SK-N-SH treated with all-trans-retinoic acid at 6 μM for 48 hours (cell line): ENCODE data around the gene IP6K3.

Experiments
- ATAC-seq: fragments of 200-7000 bp; cut with Tn5 transposase; 3 replicates; pipeline ENCODE4 v1.9.1; 2020; ENCODE audit warnings: mild to moderate bottlenecking, moderate library complexity
- ARNTL ChIP-seq: fragments of 450-650 bp; formaldehyde crosslinking; IDR thresholded peaks from 2 replicates; pipeline ENCODE4 v1.5.0; 2020; ENCODE audit warnings: low read depth, mild to moderate bottlenecking, moderate library complexity, borderline replicate concordance
- BACH2 ChIP-seq: fragments of 250-450 bp; sonication (Bioruptor Pico); IDR thresholded peaks from 2 replicates; pipeline ENCODE4 v1.9.0; 2021; ENCODE audit warnings: mild to moderate bottlenecking, borderline replicate concordance
- CSDC2 ChIP-seq: fragments of 250-450 bp; sonication (Bioruptor Pico); IDR thresholded peaks from 2 replicates; pipeline ENCODE4 v1.5.0; 2020; ENCODE audit warnings: mild to moderate bottlenecking, moderate library complexity
- ESRRG ChIP-seq: fragments of 250-450 bp; sonication (Bioruptor Pico); IDR thresholded peaks from 2 replicates; pipeline ENCODE4 v1.6.1; 2021; ENCODE audit warnings: mild to moderate bottlenecking
- GLIS3 ChIP-seq: fragments of 250-450 bp; sonication (Bioruptor Pico); IDR thresholded peaks from 2 replicates; pipeline ENCODE4 v1.5.0; 2020; ENCODE audit warnings: mild to moderate bottlenecking, moderate library complexity
- OSR1 ChIP-seq: fragments of 250-450 bp; sonication (Bioruptor Pico); IDR thresholded peaks from 2 replicates; pipeline ENCODE4 v1.8.0; 2022; ENCODE audit warnings: moderate library complexity, mild to moderate bottlenecking, inconsistent platforms
- PPARA ChIP-seq: fragments of 250-450 bp; sonication (Bioruptor Pico); IDR thresholded peaks from 2 replicates; pipeline ENCODE4 v1.5.0; 2020; ENCODE audit warnings: mild to moderate bottlenecking, borderline replicate concordance
- RARB ChIP-seq: fragments of 250-450 bp; sonication (Bioruptor Pico); IDR thresholded peaks from 2 replicates; pipeline ENCODE4 v1.8.0; 2021; ENCODE audit warnings: mild to moderate bottlenecking, moderate library complexity
- SNAI2 ChIP-seq: fragments of 250-450 bp; sonication (Bioruptor Pico); IDR thresholded peaks from 2 replicates; pipeline ENCODE4 v1.5.0; 2020; ENCODE audit warnings: mild to moderate bottlenecking, moderate library complexity
- TCF4 ChIP-seq: fragments of 250-450 bp; sonication (Bioruptor Pico); IDR thresholded peaks from 2 replicates; pipeline ENCODE4 v1.8.0; 2021; ENCODE audit warnings: mild to moderate bottlenecking, moderate library complexity, borderline replicate concordance
- TOX ChIP-seq: fragments of 250-450 bp; sonication (Bioruptor Pico); IDR thresholded peaks from 2 replicates; pipeline ENCODE4 v1.8.0; 2021; ENCODE audit warnings: mild to moderate bottlenecking, moderate library complexity, borderline replicate concordance
- ZFP3 ChIP-seq: fragments of 250-450 bp; sonication (Bioruptor Pico); IDR thresholded peaks from 2 replicates; pipeline ENCODE4 v1.5.0; 2020; ENCODE audit warnings: mild to moderate bottlenecking, moderate library complexity
- ZNF565 ChIP-seq: fragments of 450-650 bp; formaldehyde crosslinking; conservative IDR thresholded peaks from 2 replicates; pipeline ENCODE4 v1.5.0; 2020; ENCODE audit warnings: low read depth, mild to moderate bottlenecking, moderate library complexity
- ZNF70 ChIP-seq: fragments of 450-650 bp; formaldehyde crosslinking; IDR thresholded peaks from 2 replicates; pipeline ENCODE4 v1.5.0; 2020; ENCODE audit warnings: mild to moderate bottlenecking, moderate library complexity
- TF ChIP-seq, protein P1 (sequence below): fragments of 250-450 bp; sonication (Bioruptor Pico); IDR thresholded peaks from 2 replicates; pipeline ENCODE4 v1.8.0; 2021; ENCODE audit warnings: low read depth, mild to moderate bottlenecking, moderate library complexity, borderline replicate concordance
- TF ChIP-seq, protein P2 (sequence below): fragments of 250-450 bp; sonication (Bioruptor Pico); IDR thresholded peaks from 2 replicates; pipeline ENCODE4 v1.5.1; 2020; ENCODE audit warnings: low read depth, mild to moderate bottlenecking, moderate library complexity
- TF ChIP-seq, protein P3 (sequence below): fragments of 250-450 bp; sonication (Bioruptor Pico); IDR thresholded peaks from 2 replicates; pipeline ENCODE4 v1.5.0; 2020; ENCODE audit warnings: mild to moderate bottlenecking, moderate library complexity
- TF ChIP-seq, protein P4 (sequence below): fragments of 250-450 bp; sonication (Bioruptor Pico); IDR thresholded peaks from 2 replicates; pipeline ENCODE4 v1.8.0; 2020; ENCODE audit warnings: mild to moderate bottlenecking, moderate library complexity, borderline replicate concordance
- TF ChIP-seq, protein P5 (sequence below): fragments of 250-450 bp; sonication (Bioruptor Pico); IDR thresholded peaks from 2 replicates; pipeline ENCODE4 v1.5.1; 2021; ENCODE audit warnings: mild to moderate bottlenecking, moderate library complexity

IP6K3 gene

DNA sequence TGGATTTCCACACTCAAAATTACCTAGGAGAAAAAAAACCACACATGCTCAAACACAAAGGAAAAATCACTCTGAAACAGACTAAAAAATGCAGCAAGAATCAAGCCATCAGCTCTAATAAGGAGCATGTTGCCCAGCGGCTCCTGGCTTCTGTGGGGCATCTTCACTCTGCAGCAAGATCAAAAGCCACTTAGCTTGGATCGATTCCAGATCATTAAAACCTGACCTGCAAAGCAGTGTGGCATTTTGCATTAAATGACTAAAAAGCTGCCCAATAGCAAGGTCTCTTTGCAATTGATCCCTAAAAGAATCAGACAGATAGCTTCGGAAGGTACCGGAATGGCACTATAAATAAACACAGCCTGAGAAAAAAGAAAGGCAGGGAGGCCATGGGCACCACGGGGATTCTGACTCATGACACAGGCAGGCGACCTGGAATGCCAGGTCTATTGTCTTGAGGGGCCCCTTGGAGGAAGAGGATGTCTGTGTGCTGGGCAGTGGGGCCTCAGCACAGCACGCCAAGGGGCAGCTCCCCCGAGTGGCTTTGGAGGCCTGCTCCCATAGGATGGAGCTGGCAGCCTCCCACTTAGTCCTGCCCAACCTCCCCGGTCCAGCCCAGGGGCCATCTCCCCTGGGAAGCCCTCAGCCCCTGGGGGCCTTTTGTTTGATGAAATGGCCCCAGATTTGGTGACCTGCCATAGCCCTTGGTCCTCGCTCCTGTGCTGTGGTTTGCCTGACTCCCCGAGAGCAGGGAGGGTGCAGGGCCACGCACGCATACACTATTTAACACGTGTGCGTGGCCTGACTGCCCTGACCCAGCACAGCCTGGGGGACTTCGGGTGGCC is 34.6 kb upstream of the IP6K3 start:
- 0 out of 2 replicates have a peak, but pooled peaks have one; percentile 26 for TF ChIP-seq ZFP3 (CRISPR knock-in tag)
- no peak for TF ChIP-seq SNAI2
- TF ChIP-seq, all 23 proteins: peak for 1
- ATAC-seq = peak; percentile 83

DNA sequence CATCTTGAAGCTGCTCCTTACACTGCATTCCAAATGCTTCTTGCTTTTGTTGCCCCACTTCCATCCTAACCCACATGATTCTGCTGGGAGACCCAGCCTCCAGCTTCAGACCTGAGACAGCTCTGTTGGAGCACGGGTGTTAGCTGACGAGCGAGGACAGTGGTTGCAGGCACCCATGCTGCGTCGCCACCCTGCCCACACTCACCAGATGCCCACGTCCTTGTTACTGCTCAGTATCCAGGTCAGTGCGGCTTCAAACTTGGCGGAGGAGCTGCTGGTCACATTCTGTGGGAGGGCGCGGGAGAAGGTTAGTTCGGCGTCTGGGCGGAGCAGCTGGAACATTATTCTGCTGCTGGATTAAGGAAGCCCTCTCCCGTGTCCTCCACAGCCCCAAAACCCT is 33.2 kb upstream of the IP6K3 start:
- TF ChIP-seq PPARA = no peak
- no peak for ATAC-seq

DNA sequence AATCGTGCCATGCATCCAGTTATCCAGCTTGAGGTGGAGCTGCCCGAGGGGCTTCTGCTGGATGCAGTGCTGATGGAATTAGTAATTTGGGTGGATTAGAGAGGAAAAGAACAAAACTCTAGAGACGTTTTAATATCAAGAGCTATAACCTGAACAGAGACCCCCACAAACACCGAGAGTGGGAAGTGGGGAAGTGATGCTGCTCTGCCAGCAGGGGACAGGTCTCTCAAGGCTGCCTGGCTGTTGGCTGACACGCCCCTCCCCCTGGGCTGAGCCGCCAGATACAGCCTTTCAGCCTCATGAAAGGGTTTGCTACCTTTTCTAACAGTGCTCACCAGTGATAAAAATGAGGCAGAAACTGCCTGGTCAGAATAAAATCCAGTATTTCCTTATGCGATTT is 32.6 kb upstream of the IP6K3 start:
- ATAC-seq = no peak
- no peak for TF ChIP-seq ZNF70
- TF ChIP-seq, protein P1, sequence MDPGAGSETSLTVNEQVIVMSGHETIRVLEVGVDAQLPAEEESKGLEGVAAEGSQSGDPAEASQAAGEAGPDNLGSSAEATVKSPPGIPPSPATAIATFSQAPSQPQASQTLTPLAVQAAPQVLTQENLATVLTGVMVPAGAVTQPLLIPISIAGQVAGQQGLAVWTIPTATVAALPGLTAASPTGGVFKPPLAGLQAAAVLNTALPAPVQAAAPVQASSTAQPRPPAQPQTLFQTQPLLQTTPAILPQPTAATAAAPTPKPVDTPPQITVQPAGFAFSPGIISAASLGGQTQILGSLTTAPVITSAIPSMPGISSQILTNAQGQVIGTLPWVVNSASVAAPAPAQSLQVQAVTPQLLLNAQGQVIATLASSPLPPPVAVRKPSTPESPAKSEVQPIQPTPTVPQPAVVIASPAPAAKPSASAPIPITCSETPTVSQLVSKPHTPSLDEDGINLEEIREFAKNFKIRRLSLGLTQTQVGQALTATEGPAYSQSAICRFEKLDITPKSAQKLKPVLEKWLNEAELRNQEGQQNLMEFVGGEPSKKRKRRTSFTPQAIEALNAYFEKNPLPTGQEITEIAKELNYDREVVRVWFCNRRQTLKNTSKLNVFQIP = no peak
- TF ChIP-seq, all 23 proteins: peak for 0

DNA sequence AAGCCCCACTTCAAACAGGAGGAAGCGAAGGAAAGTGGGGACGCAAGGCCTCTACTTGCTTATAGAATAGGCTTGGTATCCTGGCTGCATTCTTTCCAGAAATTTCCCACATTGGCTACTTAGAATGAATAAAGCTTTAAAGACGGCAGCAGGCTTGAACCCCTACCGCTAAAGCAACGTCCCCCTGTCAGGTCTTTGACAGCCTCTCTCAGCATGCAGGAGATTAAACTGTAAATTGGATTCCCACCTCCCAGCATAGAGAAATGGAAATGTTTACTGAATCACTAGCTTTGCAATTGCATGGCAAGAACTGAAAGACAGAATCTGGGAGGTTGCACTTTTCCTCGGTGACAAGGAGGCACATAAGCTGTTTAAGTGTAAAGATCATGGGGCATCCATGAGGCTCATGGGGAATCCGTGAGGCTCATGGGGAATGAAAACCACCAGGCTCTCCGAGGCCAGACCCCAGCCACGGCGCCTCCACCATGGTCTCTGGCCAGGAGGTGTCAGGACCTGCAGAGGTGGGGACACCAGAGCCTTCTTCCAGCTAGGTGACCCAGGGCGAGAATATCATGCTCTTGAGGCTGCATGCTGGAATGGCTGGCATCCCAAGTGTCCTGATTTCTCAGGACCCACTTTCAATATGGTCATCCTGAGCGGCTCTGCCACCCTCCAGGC is 31.9 kb upstream of the IP6K3 start:
- no peak for TF ChIP-seq ARNTL (CRISPR knock-in tag)
- TF ChIP-seq, protein P2, sequence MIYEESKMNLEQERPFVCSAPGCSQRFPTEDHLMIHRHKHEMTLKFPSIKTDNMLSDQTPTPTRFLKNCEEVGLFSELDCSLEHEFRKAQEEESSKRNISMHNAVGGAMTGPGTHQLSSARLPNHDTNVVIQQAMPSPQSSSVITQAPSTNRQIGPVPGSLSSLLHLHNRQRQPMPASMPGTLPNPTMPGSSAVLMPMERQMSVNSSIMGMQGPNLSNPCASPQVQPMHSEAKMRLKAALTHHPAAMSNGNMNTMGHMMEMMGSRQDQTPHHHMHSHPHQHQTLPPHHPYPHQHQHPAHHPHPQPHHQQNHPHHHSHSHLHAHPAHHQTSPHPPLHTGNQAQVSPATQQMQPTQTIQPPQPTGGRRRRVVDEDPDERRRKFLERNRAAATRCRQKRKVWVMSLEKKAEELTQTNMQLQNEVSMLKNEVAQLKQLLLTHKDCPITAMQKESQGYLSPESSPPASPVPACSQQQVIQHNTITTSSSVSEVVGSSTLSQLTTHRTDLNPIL = no peak
- no peak for TF ChIP-seq TCF4 (CRISPR knock-in tag)
- TF ChIP-seq ZNF70 = no peak
- no peak for TF ChIP-seq ZFP3 (CRISPR knock-in tag)
- no peak for TF ChIP-seq ESRRG
- TF ChIP-seq SNAI2 = no peak
- no peak for TF ChIP-seq ZNF565 (CRISPR knock-in tag)
- no peak for TF ChIP-seq BACH2 (CRISPR knock-in tag)
- TF ChIP-seq RARB (CRISPR knock-in tag) = no peak
- no peak for TF ChIP-seq GLIS3 (CRISPR knock-in tag)
- no peak for TF ChIP-seq TOX (CRISPR knock-in tag)
- TF ChIP-seq, protein P3, sequence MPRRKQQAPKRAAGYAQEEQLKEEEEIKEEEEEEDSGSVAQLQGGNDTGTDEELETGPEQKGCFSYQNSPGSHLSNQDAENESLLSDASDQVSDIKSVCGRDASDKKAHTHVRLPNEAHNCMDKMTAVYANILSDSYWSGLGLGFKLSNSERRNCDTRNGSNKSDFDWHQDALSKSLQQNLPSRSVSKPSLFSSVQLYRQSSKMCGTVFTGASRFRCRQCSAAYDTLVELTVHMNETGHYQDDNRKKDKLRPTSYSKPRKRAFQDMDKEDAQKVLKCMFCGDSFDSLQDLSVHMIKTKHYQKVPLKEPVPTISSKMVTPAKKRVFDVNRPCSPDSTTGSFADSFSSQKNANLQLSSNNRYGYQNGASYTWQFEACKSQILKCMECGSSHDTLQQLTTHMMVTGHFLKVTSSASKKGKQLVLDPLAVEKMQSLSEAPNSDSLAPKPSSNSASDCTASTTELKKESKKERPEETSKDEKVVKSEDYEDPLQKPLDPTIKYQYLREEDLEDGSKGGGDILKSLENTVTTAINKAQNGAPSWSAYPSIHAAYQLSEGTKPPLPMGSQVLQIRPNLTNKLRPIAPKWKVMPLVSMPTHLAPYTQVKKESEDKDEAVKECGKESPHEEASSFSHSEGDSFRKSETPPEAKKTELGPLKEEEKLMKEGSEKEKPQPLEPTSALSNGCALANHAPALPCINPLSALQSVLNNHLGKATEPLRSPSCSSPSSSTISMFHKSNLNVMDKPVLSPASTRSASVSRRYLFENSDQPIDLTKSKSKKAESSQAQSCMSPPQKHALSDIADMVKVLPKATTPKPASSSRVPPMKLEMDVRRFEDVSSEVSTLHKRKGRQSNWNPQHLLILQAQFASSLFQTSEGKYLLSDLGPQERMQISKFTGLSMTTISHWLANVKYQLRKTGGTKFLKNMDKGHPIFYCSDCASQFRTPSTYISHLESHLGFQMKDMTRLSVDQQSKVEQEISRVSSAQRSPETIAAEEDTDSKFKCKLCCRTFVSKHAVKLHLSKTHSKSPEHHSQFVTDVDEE = no peak
- TF ChIP-seq, protein P4, sequence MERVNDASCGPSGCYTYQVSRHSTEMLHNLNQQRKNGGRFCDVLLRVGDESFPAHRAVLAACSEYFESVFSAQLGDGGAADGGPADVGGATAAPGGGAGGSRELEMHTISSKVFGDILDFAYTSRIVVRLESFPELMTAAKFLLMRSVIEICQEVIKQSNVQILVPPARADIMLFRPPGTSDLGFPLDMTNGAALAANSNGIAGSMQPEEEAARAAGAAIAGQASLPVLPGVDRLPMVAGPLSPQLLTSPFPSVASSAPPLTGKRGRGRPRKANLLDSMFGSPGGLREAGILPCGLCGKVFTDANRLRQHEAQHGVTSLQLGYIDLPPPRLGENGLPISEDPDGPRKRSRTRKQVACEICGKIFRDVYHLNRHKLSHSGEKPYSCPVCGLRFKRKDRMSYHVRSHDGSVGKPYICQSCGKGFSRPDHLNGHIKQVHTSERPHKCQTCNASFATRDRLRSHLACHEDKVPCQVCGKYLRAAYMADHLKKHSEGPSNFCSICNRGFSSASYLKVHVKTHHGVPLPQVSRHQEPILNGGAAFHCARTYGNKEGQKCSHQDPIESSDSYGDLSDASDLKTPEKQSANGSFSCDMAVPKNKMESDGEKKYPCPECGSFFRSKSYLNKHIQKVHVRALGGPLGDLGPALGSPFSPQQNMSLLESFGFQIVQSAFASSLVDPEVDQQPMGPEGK (CRISPR knock-in tag) = no peak
- TF ChIP-seq PPARA = no peak
- no peak for TF ChIP-seq OSR1 (CRISPR knock-in tag)
- no peak for TF ChIP-seq CSDC2 (CRISPR knock-in tag)
- TF ChIP-seq, protein P5, sequence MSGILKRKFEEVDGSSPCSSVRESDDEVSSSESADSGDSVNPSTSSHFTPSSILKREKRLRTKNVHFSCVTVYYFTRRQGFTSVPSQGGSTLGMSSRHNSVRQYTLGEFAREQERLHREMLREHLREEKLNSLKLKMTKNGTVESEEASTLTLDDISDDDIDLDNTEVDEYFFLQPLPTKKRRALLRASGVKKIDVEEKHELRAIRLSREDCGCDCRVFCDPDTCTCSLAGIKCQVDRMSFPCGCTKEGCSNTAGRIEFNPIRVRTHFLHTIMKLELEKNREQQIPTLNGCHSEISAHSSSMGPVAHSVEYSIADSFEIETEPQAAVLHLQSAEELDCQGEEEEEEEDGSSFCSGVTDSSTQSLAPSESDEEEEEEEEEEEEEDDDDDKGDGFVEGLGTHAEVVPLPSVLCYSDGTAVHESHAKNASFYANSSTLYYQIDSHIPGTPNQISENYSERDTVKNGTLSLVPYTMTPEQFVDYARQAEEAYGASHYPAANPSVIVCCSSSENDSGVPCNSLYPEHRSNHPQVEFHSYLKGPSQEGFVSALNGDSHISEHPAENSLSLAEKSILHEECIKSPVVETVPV (CRISPR knock-in tag) = no peak
- TF ChIP-seq, all 23 proteins: peak for 0

More for the DNA sequence above, 31.9 kb upstream of the IP6K3 start:
- ATAC-seq = no peak
